ENCODE measurements around the gene EIF2AK3.

DNA sequence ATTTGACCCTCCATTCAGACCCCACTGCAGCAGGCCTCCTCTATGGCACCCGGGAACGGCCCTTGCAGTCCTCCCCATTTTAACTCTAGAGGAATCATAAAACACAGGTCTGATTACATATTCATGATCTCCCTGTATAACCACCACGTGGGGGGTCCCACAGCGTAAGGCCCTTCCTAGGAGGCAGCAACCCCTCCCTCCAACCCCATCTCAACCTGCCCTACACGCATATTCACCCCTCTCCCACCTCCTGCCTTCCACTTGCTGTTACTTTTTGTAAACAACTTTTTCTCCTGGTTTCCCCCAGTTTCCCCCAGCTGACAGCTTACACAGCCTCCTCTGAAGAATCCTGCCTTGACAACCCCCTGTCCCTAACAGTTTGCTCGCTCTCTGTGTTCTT lies 89.6 kb downstream of the EIF2AK3 start:
- TF ChIP-seq, protein P1, sequence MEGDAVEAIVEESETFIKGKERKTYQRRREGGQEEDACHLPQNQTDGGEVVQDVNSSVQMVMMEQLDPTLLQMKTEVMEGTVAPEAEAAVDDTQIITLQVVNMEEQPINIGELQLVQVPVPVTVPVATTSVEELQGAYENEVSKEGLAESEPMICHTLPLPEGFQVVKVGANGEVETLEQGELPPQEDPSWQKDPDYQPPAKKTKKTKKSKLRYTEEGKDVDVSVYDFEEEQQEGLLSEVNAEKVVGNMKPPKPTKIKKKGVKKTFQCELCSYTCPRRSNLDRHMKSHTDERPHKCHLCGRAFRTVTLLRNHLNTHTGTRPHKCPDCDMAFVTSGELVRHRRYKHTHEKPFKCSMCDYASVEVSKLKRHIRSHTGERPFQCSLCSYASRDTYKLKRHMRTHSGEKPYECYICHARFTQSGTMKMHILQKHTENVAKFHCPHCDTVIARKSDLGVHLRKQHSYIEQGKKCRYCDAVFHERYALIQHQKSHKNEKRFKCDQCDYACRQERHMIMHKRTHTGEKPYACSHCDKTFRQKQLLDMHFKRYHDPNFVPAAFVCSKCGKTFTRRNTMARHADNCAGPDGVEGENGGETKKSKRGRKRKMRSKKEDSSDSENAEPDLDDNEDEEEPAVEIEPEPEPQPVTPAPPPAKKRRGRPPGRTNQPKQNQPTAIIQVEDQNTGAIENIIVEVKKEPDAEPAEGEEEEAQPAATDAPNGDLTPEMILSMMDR (IDR thresholded peaks at IDR 0.05), result no peak
- no peak for TF ChIP-seq POLR2A (IDR thresholded peaks at IDR 0.05)
